Measurements from ENCODE around the gene CHN2.
"Not testable (repeated sequence)": the region's sequence is repeated elsewhere in the genome, so short reads cannot be mapped to it uniquely, and the experiment has no call there.

CHN2 gene

GRCh38 chr7:29262191-29262917 lies 67.8 kb downstream of the CHN2 start:
- no peak for DNase-seq

GRCh38 chr7:29263601-29264207 lies 69.1 kb downstream of the CHN2 start:
- DNase-seq, result not testable (repeated sequence)

- no peak for DNase-seq
Measured at GRCh38 chr7:29265208-29265923, 70.8 kb downstream of the CHN2 start.

- no peak for DNase-seq
Measured at GRCh38 chr7:29269935-29270334, 75.4 kb downstream of the CHN2 start.

- no peak for DNase-seq
Measured at GRCh38 chr7:29270594-29271318, 76.2 kb downstream of the CHN2 start.

GRCh38 chr7:29271319-29271658 lies 76.7 kb downstream of the CHN2 start:
- DNase-seq, result no peak

GRCh38 chr7:29272057-29272456 lies 77.5 kb downstream of the CHN2 start:
- no peak for DNase-seq

- no peak for DNase-seq
Measured at GRCh38 chr7:29274146-29275017, 79.8 kb downstream of the CHN2 start.

- DNase-seq, result no peak
Measured at GRCh38 chr7:29275018-29275318, 80.4 kb downstream of the CHN2 start.

GRCh38 chr7:29275493-29275892 lies 80.9 kb downstream of the CHN2 start:
- DNase-seq, result no peak

- DNase-seq, result no peak
Measured at GRCh38 chr7:29276199-29276598, 81.6 kb downstream of the CHN2 start.

- no peak for DNase-seq
Measured at GRCh38 chr7:29276806-29277205, 82.2 kb downstream of the CHN2 start.

- DNase-seq, result no peak
Measured at GRCh38 chr7:29277436-29278215, 83.1 kb downstream of the CHN2 start.

GRCh38 chr7:29278337-29279069 lies 83.9 kb downstream of the CHN2 start:
- DNase-seq, result peak; percentile 59

GRCh38 chr7:29281782-29282541 lies 87.4 kb downstream of the CHN2 start:
- peak; percentile 58 for DNase-seq

GRCh38 chr7:29282819-29283414 lies 88.3 kb downstream of the CHN2 start:
- no peak for DNase-seq

GRCh38 chr7:29284696-29285443 lies 90.3 kb downstream of the CHN2 start:
- no peak for DNase-seq

- DNase-seq, result no peak
Measured at GRCh38 chr7:29285444-29285793, 90.8 kb downstream of the CHN2 start.

- no peak for DNase-seq
Measured at GRCh38 chr7:29285861-29286260, 91.3 kb downstream of the CHN2 start.
